ENCODE data around the gene UBE4B.
"Not testable (repeated sequence)": the region's sequence is repeated elsewhere in the genome, so short reads cannot be mapped to it uniquely, and the experiment has no call there.

The UBE4B gene

GRCh38 chr1:10032590-10033358 lies at the start of gene UBE4B:
TSS of gene UBE4B (plus strand) at chr1:10032958. CDS start at chr1:10033671, 713 bp downstream.
- DNase-seq, result peak; percentile 96

DNA sequence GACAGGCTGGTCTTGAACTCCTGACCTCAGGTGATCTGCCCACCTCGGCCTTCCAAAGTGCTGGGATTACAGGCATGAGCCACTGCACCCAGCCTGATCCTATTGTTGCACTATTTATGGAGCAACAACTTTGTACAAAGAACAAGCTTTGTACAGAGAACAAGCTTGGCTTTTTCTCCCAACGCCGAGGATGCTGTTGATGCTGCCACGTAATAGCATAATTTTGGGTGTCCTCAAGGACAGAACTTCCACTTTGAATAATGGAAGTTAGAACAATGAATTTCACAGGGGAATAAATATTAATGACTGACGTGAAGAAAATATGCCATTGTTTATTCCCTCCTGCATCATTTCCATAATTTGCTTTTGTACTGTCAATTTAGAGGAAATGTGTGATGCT lies 48.5 kb upstream of the UBE4B start:
- DNase-seq, result no peak

DNA sequence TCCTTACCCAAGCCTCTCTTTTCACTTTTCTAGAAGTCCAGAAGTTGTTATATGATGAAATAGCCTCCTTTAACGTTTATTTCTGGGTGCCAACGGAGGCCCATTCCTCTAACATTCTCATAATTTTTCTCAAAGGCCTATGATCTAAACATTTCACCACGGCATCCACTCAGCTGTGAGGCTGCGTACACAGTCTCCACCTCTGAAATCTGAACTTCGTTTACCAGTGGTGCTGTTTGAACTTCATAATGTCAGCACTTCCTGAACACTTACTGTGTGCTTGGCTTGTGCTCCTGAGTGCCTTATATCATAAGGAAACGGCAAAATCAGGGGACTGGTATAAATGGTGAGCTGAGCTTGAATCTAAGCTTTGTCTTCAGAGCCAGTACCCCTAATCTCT lies 47.8 kb upstream of the UBE4B start:
- no peak for DNase-seq

DNA sequence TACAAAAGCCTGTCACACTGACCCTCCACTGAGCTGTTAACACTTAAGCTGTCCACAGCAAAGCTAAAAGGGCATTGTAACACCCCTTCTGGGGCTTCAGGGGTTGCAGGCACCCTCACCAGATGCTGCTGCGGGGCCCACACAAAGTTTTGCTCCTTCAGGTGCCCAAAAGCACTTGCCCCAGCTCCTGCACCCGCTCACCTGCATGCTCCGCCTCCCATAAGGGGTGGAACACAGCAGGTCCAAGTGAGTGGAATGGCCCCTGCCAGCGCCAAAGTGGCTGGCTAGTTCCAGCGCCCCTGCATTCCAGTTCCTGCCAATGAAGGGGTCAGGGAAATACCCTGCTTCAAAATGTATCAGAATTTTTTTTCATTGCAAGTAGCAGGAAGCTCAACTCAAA lies 43.0 kb upstream of the UBE4B start:
- DNase-seq, result no peak

DNA sequence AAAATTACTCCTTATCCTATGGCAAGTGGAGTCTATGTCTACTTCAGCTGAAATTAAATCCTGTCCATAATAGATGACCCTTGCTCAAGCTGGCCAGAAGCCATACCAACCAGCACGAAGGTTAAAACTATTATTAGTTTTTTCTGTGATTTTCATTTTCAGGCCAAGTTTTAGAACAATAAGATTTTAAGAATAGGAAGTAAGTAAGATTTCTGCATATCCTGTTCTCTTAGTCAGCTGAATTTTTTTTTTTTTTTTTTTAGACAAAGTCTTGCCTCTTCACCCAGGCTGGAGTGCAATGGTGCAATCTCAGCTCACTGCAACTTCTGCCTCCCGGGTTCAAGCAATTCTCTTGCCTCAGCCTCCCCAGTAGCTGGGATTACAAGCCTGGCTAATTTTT lies 41.8 kb upstream of the UBE4B start:
- DNase-seq, result no peak

DNA sequence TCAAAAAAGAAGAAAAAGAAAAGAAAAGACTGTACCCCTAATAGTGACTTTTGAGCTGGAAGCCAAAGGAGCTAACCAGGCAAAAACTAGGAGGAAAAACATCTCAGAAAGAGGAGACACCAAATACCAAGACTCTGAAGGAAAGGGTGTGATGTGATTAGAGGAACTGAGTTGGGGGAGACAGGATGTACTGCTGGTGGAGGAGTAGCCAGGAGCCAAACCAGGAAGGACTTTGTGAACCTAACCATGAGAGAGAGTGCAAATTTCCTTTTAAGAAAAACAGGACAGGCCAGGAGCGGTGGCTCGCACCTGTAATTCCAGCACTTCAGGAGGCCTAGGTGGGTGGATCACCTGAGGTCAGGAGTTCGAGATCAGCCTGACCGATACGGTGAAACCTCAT lies 39.8 kb upstream of the UBE4B start:
- DNase-seq, result no peak

DNA sequence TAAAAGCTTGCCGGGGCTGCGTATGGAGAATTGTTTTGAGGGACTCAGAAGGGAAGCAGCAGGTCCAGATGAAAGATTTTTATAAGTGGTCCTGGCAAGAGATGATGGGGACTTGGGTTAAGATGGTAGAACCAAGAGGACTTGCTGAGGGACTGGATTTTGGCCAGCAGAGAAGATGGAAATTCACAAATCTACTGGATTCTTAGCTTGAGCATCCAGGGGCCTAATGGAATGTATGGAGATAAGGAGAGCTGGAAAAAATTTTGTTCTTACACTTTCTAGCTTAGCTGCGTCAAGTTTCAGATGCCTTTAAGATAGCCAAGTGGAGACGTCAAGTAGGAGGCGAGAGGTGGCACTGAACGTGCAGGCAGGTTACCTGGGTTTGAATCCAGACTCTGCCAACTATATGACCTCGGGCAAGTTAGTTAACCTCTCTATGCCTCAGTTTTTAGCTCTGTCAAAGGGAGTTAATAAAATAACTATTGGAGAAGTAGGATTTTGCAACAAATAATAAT lies 39.1 kb upstream of the UBE4B start:
- DNase-seq, result no peak

DNA sequence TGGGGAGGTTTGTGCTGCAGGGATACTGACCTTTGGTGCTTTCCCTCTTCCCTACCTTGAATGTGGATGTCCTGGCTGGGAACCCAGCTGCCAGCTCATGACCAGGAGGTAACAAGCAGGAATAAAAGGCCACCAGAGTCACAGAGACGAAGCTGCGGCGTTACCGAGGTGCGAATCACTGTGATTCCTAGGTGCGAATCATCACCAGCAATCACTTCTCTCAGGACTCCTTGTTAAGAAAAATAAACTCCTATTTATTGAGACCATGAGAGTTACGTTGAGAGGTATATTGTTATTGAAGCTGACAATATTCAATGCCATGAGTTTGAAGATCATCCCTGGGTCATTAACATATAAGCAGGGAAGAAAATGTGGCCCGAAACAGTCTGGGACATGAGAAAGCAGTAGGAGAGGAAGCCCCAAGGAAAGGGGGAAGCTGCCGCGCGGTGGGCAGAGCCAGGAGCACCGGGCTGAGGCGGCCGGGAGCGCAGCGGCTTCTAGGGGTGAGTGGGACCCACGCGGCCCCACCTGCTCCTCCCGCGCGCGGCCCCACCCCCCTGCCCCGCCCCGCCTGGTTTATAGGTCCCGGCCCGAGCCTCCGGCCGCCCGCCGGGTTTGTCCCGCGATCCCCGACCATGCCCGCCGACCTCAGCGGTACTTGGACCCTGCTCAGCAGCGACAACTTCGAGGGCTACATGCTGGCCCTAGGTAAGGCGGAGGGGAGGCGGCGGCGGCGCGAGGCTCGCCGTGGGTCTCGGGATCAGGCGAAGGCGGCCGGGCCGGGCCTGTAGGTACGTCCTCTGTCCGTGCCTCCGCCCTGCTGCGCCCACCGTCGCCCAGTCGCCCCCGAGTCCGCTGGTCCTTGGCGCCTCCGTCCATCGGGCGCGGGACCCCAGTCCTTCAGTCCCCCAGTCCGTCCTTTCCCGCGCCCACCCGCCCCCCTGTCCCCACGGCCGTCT lies 35.9 kb upstream of the UBE4B start, which contains the start of gene RBP7:
Gene RBP7 (plus strand): TSS at position 605 of the 959 bp plus-strand sequence. CDS start 31 bp downstream, at position 636.
- no peak for DNase-seq

DNA sequence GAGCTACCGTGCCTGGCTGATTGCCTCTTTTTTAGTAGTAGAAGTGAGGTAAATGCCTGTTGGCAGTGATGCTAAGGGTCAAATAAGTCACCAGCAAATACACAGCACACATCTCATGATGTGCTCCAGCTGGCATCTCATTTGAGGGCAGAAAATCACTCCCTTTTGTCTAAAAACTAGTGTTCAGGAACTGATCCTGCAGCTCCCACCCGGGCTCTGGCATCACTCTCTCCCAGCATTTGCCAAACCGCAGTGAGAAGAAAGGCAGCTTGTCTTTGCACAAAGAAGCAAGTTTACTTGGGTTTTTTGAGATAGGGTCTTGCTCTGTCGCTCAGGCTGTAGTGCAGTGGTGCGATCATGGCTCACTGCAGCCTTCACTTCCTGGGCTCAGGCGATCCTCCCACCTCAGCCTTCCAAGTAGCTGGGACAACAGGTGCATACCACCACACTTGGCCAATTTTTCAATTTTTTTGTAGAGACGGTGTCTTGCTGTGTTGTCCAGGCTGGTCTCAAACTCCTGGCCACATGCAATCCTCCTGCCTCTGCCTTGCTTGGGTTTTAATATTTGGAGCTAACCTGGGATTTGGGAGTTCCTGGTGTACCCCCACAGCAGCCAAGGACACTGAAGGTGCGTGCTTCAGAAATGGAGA lies 31.6 kb upstream of the UBE4B start:
- DNase-seq, result no peak

DNA sequence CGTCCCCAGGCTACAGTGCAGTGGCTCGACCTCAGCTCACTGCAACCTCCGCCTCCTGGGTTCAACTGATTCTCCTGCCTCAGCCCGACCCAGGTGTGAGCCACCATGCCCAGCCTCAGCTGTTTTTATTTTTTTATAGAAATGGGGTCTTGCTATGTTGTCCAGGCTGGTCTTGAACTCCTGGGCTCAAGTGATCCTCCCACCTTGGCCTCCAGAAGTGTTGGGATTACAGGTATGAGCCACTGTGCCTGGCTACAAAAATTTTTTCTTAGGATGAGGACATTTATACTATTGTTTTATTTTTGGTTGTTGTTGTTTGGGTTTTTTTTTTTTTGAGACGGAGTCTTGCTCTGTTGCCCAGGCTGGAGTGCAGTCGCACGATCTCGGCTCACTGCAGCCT lies 27.5 kb upstream of the UBE4B start:
- not testable (repeated sequence) for DNase-seq

DNA sequence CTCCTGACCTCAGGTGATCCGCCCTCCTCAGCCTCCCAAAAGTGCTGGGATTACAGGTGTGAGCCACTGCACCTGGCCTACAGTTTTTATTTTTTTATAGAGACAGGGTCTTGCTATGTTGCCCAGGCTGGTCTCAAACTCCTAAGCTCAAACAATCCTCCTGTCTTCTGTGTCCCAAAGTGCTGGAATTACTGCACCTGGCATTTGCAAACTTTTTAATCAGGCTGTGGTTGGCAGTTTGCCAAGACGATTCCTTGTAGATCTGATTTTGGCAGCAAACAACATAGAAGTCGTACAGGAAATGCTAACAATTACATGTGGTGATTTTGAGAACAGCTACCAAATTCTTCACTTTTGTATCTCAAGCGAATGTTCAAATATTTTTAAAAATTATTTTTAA lies 25.6 kb upstream of the UBE4B start:
- DNase-seq, result no peak

GRCh38 chr1:10014016-10014415 lies 18.7 kb upstream of the UBE4B start:
- DNase-seq, result no peak

- no peak for DNase-seq
These were observed 13.2 kb upstream of the UBE4B start for GRCh38 chr1:10019561-10019960.

GRCh38 chr1:10020086-10020485 lies 12.7 kb upstream of the UBE4B start:
- DNase-seq, result no peak

- not testable (repeated sequence) for DNase-seq
These were observed 12.1 kb upstream of the UBE4B start for GRCh38 chr1:10020678-10021077.

DNA sequence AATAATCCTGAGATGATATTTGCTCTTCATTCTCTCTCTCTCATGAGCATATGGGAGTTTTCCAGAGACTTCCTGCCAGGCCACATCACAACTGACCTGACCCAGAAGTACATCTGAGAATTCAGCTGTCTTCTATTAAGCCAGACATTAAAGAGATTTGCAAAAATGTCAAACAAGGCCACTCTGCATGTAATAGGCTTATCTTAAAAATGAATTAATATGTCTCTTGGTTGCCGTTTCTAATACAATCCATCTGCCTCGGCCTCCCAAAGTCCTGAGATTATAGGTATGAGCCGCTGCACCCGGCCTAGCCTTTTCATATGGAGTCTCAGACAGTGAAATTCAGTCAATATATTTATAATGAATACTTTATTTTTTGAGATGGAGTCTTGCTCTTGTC lies 10.8 kb upstream of the UBE4B start:
- not testable (repeated sequence) for DNase-seq

- no peak for DNase-seq
These were observed 10.1 kb upstream of the UBE4B start for GRCh38 chr1:10022656-10023055.

GRCh38 chr1:10025354-10025753 lies 7.4 kb upstream of the UBE4B start:
- DNase-seq, result no peak

DNA sequence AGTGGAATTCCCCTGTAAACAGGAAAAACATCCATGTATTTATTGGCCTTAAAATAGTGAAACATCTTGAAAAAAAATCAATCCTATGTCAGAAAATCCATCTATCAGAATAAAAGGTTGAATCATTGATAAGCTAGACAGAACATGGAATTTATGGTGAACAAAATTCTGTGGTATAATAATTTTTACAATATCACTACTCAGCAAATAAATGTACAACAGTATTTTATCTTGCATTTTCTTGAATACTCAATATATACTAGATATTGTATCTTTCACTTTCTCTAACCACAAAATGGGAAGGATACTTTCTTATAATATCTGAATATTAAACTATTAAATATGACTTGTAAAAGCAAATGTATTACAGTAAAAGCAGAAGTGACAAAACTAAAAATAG lies 5.7 kb upstream of the UBE4B start:
- DNase-seq, result no peak

DNA sequence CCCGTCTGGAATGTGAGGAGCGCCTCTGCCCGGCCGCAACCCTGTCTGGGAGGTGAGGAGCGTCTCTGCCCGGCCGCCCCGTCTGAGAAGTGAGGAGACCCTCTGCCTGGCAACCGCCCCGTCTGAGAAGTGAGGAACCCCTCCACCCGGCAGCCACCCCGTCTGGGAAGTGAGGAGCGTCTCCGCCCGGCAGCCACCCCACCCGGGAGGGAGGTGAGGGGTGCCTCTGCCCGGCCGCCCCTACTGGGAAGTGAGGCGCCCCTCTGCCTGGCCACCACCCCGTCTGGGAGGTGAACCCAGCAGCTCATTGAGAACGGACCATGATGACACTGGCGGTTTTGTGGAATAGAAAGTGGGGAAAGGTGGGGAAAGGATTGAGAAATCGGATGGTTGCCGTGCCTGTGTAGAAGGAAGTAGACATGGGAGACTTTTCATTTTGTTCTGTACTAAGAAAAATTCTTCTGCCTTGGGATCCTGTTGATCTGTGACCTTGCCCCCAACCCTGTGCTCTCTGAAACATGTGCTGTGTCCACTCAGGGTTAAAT lies 3.7 kb upstream of the UBE4B start:
- DNase-seq, result not testable (repeated sequence)

DNA sequence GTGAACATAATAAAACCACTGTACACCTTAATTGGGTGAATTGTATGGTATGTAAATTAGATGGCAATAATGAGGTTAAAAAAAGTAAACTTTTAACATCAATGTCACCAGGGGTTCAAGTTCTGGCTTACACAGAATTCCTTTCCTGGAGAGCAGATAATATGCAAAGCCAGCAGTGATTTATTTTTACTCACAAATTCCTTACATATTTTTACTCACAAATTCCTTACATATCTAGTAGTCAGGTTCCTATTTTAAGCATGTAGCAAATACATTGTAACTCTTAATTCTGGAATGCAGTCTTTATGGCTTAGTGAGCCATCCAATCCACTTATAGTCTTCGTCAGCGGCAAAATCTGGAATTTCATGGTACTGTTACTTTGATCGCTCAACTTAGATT lies 1.3 kb upstream of the UBE4B start:
- DNase-seq, result no peak

GRCh38 chr1:10033359-10033845 lies 644 bp downstream of the UBE4B start:
- no peak for DNase-seq

- DNase-seq, result no peak
These were observed 10.0 kb downstream of the UBE4B start for GRCh38 chr1:10042746-10043145.

All from SHP77 treated with DMSO at 0.1 percent for 48 hours (cell line).